ENCODE data around the gene APLP2. TPM values are rescaled to one million over a fixed set of nuclear protein-coding genes. Genes with fewer than 3 reads are reported as not detected.
A peak's percentile ranks its signal among the peaks of the same experiment; 100 is the strongest.

The APLP2 gene
- total and polyA plus RNA-seq, 2 of the 13 experiments (the other 11 are each of a cell fraction or from before 2014, with no cell fraction given) = 315 to 594 TPM

DNA sequence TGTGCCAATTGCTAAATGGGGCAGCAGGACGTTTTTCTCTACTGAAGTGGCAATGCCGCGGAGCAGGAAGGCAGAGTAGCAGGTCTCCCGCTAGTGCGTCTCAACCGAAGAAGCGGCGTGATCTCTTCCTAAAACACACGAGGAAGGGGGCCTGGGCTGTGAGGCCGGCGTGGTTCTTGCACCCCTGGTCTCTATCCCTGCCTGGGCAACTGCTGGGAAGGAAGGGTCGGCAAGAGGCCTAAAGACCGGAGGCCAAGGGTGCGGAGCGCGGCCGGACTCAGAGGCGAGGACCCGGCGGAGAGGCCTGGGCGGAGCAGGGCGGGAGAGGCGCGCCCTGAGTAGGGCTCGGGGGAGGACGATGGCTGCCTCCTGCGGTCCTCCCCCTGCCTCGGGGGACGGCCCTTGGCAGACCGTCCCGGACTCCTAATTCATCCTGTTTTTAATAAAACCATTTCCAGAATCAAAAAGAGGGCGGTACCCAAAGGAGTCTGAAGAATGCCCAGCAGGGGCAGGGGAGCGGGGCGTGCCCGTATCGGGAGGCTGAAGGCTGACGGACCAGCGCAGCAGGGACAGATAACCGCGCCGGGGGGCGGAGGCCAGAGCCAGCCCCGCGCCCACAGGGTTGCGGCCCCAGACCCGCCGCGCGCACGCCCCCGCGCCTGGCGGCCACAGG, 572 bp upstream of the APLP2 start (continued):
- TF ChIP-seq, protein P1, sequence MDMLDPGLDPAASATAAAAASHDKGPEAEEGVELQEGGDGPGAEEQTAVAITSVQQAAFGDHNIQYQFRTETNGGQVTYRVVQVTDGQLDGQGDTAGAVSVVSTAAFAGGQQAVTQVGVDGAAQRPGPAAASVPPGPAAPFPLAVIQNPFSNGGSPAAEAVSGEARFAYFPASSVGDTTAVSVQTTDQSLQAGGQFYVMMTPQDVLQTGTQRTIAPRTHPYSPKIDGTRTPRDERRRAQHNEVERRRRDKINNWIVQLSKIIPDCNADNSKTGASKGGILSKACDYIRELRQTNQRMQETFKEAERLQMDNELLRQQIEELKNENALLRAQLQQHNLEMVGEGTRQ (IDR thresholded peaks at IDR 0.05; ENCODE audit: low read depth, low read length) = no peak
- TF ChIP-seq, protein P1 (CRISPR knock-in tag; IDR thresholded peaks at IDR 0.05; ENCODE audit: borderline replicate concordance) = no peak
- TF ChIP-seq MYC (CRISPR knock-in tag; IDR thresholded peaks at IDR 0.05; ENCODE audit: borderline replicate concordance) = peak; percentile 38; the same call in 1 of the 2 replicates
- TF ChIP-seq ZNF317 (CRISPR knock-in tag; IDR thresholded peaks at IDR 0.05) = peak; percentile 49; the same call in 1 of the 2 replicates
- TF ChIP-seq ETV5 (CRISPR knock-in tag; IDR thresholded peaks at IDR 0.05; ENCODE audit: borderline replicate concordance) = no peak
- TF ChIP-seq, protein P2, sequence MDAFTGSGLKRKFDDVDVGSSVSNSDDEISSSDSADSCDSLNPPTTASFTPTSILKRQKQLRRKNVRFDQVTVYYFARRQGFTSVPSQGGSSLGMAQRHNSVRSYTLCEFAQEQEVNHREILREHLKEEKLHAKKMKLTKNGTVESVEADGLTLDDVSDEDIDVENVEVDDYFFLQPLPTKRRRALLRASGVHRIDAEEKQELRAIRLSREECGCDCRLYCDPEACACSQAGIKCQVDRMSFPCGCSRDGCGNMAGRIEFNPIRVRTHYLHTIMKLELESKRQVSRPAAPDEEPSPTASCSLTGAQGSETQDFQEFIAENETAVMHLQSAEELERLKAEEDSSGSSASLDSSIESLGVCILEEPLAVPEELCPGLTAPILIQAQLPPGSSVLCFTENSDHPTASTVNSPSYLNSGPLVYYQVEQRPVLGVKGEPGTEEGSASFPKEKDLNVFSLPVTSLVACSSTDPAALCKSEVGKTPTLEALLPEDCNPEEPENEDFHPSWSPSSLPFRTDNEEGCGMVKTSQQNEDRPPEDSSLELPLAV (CRISPR knock-in tag; conservative IDR thresholded peaks at IDR 0.05; ENCODE audit: low read depth) = no peak
- no peak for TF ChIP-seq SMAD1 (CRISPR knock-in tag; IDR thresholded peaks at IDR 0.05; ENCODE audit: borderline replicate concordance, low read depth)
- TF ChIP-seq NFE2L2 (IDR thresholded peaks at IDR 0.05; ENCODE audit: low read length) = no peak
- TF ChIP-seq ZNF589 (CRISPR knock-in tag; conservative IDR thresholded peaks at IDR 0.05) = 0 out of 2 replicates have a peak, but pooled peaks have one; percentile 4
- no peak for TF ChIP-seq CCAR2 (optimal IDR thresholded peaks at IDR 0.05; ENCODE audit: low read depth, low read length)
- TF ChIP-seq, protein P3, sequence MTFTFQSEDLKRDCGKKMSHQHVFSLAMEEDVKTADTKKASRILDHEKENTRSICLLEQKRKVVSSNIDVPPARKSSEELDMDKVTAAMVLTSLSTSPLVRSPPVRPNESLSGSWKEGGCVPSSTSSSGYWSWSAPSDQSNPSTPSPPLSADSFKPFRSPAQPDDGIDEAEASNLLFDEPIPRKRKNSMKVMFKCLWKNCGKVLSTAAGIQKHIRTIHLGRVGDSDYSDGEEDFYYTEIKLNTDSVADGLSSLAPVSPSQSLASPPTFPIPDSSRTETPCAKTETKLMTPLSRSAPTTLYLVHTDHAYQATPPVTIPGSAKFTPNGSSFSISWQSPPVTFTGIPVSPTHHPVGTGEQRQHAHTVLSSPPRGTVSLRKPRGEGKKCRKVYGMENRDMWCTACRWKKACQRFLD (CRISPR knock-in tag; IDR thresholded peaks at IDR 0.05; ENCODE audit: borderline replicate concordance) = no peak
- TF ChIP-seq ZNF678 (CRISPR knock-in tag; IDR thresholded peaks at IDR 0.05) = no peak
- no peak; the same call in 1 of the 2 replicates for TF ChIP-seq YEATS4 (CRISPR knock-in tag; IDR thresholded peaks at IDR 0.05; ENCODE audit: borderline replicate concordance)
- TF ChIP-seq ZNF136 (CRISPR knock-in tag; IDR thresholded peaks at IDR 0.05; ENCODE audit: low read depth) = no peak
- TF ChIP-seq, protein P4, sequence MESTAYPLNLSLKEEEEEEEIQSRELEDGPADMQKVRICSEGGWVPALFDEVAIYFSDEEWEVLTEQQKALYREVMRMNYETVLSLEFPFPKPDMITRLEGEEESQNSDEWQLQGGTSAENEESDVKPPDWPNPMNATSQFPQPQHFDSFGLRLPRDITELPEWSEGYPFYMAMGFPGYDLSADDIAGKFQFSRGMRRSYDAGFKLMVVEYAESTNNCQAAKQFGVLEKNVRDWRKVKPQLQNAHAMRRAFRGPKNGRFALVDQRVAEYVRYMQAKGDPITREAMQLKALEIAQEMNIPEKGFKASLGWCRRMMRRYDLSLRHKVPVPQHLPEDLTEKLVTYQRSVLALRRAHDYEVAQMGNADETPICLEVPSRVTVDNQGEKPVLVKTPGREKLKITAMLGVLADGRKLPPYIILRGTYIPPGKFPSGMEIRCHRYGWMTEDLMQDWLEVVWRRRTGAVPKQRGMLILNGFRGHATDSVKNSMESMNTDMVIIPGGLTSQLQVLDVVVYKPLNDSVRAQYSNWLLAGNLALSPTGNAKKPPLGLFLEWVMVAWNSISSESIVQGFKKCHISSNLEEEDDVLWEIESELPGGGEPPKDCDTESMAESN (CRISPR knock-in tag; conservative IDR thresholded peaks at IDR 0.05) = peak; percentile 48; the same call in 1 of the 2 replicates
- TF ChIP-seq ZNF660 (CRISPR knock-in tag; IDR thresholded peaks at IDR 0.05; ENCODE audit: borderline replicate concordance, low read depth) = 0 out of 2 replicates have a peak, but pooled peaks have one; percentile 22
- TF ChIP-seq, protein P5, sequence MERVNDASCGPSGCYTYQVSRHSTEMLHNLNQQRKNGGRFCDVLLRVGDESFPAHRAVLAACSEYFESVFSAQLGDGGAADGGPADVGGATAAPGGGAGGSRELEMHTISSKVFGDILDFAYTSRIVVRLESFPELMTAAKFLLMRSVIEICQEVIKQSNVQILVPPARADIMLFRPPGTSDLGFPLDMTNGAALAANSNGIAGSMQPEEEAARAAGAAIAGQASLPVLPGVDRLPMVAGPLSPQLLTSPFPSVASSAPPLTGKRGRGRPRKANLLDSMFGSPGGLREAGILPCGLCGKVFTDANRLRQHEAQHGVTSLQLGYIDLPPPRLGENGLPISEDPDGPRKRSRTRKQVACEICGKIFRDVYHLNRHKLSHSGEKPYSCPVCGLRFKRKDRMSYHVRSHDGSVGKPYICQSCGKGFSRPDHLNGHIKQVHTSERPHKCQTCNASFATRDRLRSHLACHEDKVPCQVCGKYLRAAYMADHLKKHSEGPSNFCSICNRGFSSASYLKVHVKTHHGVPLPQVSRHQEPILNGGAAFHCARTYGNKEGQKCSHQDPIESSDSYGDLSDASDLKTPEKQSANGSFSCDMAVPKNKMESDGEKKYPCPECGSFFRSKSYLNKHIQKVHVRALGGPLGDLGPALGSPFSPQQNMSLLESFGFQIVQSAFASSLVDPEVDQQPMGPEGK (CRISPR knock-in tag; IDR thresholded peaks at IDR 0.05) = no peak
- no peak for TF ChIP-seq RXRA (CRISPR knock-in tag; IDR thresholded peaks at IDR 0.05)
- no peak; the same call in none of the 2 replicates for TF ChIP-seq ARID2 (CRISPR knock-in tag; IDR thresholded peaks at IDR 0.05; ENCODE audit: borderline replicate concordance)
- no peak for TF ChIP-seq ZNF672 (CRISPR knock-in tag; IDR thresholded peaks at IDR 0.05)

All from HepG2 (cell line).